HepG2 (cell line): Measurements from ENCODE around the gene LRRC4C. TPM values are rescaled to one million over a fixed set of nuclear protein-coding genes. Genes with fewer than 3 reads are reported as not detected.

Experiments used
- CEBPG ChIP-seq: IDR thresholded peaks from 2 replicates; pipeline ENCODE4 v1.6.1; 2016
- DNMT1 ChIP-seq: sonication (generic); formaldehyde crosslinking; IDR thresholded peaks from 2 replicates; pipeline ENCODE4 v1.5.1; 2020; ENCODE audit warnings: mild to moderate bottlenecking, missing genetic modification reagents
- ELF1 ChIP-seq: sonication (generic); formaldehyde crosslinking; IDR thresholded peaks from 2 replicates; pipeline ENCODE4 v1.4.0; 2020; ENCODE audit warnings: missing genetic modification reagents
- GLMP ChIP-seq: sonication (generic); formaldehyde crosslinking; IDR thresholded peaks from 2 replicates; pipeline ENCODE4 v1.9.0; 2021; ENCODE audit warnings: missing genetic modification reagents, mild to moderate bottlenecking, borderline replicate concordance
- HIC2 ChIP-seq: sonication (generic); formaldehyde crosslinking; IDR thresholded peaks from 2 replicates; pipeline ENCODE4 v1.9.0; 2022; ENCODE audit warnings: low read depth, missing genetic modification reagents
- IRF2 ChIP-seq: IDR thresholded peaks from 2 replicates; pipeline ENCODE4 v1.6.1; 2018; ENCODE audit warnings: missing genetic modification reagents, missing compliant biosample characterization
- LBX2 ChIP-seq: sonication (generic); formaldehyde crosslinking; IDR thresholded peaks from 2 replicates; pipeline ENCODE4 v1.5.0; 2020; ENCODE audit warnings: missing genetic modification reagents, mild to moderate bottlenecking, borderline replicate concordance
- NFE2L1 ChIP-seq: sonication (generic); formaldehyde crosslinking; IDR thresholded peaks from 2 replicates; pipeline ENCODE4 v1.4.0; 2020; ENCODE audit warnings: missing genetic modification reagents, mild to moderate bottlenecking, borderline replicate concordance
- NR2F2 ChIP-seq: IDR thresholded peaks from 2 replicates; pipeline ENCODE4 v1.6.1; 2012; ENCODE audit warnings: low read depth, inconsistent platforms, borderline replicate concordance
- RFX1 ChIP-seq: fragments of 450-650 bp; IDR thresholded peaks from 2 replicates; pipeline ENCODE4 v1.6.1; 2017
- RNF219 ChIP-seq: sonication (generic); formaldehyde crosslinking; IDR thresholded peaks from 2 replicates; pipeline ENCODE4 v1.5.0; 2020; ENCODE audit warnings: mild to moderate bottlenecking, missing genetic modification reagents
- SP5 ChIP-seq: IDR thresholded peaks from 2 replicates; pipeline ENCODE4 v1.6.1; 2016; ENCODE audit warnings: low read depth, borderline replicate concordance
- STAT6 ChIP-seq: sonication (generic); formaldehyde crosslinking; IDR thresholded peaks from 2 replicates; pipeline ENCODE4 v1.4.0; 2020; ENCODE audit warnings: missing genetic modification reagents, mild to moderate bottlenecking, borderline replicate concordance
- SUZ12 ChIP-seq: fragments of 150-350 bp; IDR thresholded peaks from 2 replicates; pipeline ENCODE4 v1.6.1; 2014; ENCODE audit warnings: low read depth, low read length
- ZFAT ChIP-seq: sonication (generic); formaldehyde crosslinking; conservative IDR thresholded peaks from 2 replicates; pipeline ENCODE4 v1.8.1; 2023; ENCODE audit warnings: missing genetic modification reagents, inconsistent platforms
- ZMAT5 ChIP-seq: sonication (generic); formaldehyde crosslinking; IDR thresholded peaks from 2 replicates; pipeline ENCODE4 v1.5.0; 2020; ENCODE audit warnings: mild to moderate bottlenecking, low read depth, missing genetic modification reagents, borderline replicate concordance
- ZNF275 ChIP-seq: sonication (generic); formaldehyde crosslinking; IDR thresholded peaks from 2 replicates; pipeline ENCODE4 v1.8.0; 2022; ENCODE audit warnings: missing genetic modification reagents, mild to moderate bottlenecking, inconsistent platforms, borderline replicate concordance
- ZNF678 ChIP-seq: sonication (generic); formaldehyde crosslinking; IDR thresholded peaks from 2 replicates; pipeline ENCODE4 v1.4.0; 2020; ENCODE audit warnings: mild to moderate bottlenecking, missing genetic modification reagents
- ZNF740 ChIP-seq: sonication (generic); formaldehyde crosslinking; IDR thresholded peaks from 2 replicates; pipeline ENCODE4 v1.4.0; 2020; ENCODE audit warnings: missing genetic modification reagents
- polyA plus RNA-seq, 8 experiments: library from polyadenylated mRNA; depleted of rRNA in 3 of 8; stranded (reverse) in 7 of 8; unstranded in 1 of 8; fragments of >200 nt; fragmentation: Illumina TruSeq in 4 of 8; extraction: Trizol in 4 of 8; gene quantifications; 2 replicates each; pipeline versions ENCODE4 v1.2.1 to v1.2.3, GENCODE V29; 2011 to 2016; ENCODE audit warnings: low read depth in 4 of 8, missing spikeins in 1 of 8, mixed read lengths in 1 of 8; ENCODE audit not compliant: insufficient read depth in 1 of 8
- total RNA-seq, 5 experiments: library from RNA; depleted of rRNA; stranded (reverse); fragments of >200 nt; fragmentation: Illumina TruSeq; extraction: Trizol; gene quantifications; 2 replicates each; pipeline ENCODE4 v1.2.3, GENCODE V29; 2016; ENCODE audit warnings: low read depth in 1 of 5

Gene LRRC4C
- total and polyA plus RNA-seq, 2 of the 13 experiments (the other 11 are each of a cell fraction or from before 2014, with no cell fraction given), result not detected

- TF ChIP-seq LBX2 (no peak), ZFAT (CRISPR knock-in tag) (no peak), NR2F2 (peak; percentile 79), ELF1 (CRISPR knock-in tag) (no peak), RNF219 (CRISPR knock-in tag) (no peak), SUZ12 (no peak), ZNF678 (CRISPR knock-in tag) (no peak), NFE2L1 (CRISPR knock-in tag) (no peak), STAT6 (CRISPR knock-in tag) (no peak), DNMT1 (CRISPR knock-in tag) (no peak), HIC2 (0 out of 2 replicates have a peak, but pooled peaks have one; percentile 40), ZNF275 (CRISPR knock-in tag) (no peak), RFX1 (no peak), ZMAT5 (CRISPR knock-in tag) (no peak), CEBPG (peak; percentile 46; the same call in 1 of the 2 replicates), ZNF740 (CRISPR knock-in tag) (no peak), GLMP (CRISPR knock-in tag) (no peak), IRF2 (peak; percentile 51; the same call in 1 of the 2 replicates), SP5 (CRISPR knock-in tag) (no peak)
Measured at GRCh38 chr11:41189701-41190436, 269.6 kb downstream of the LRRC4C start (continued).
